GOT3 (cell line): ENCODE results near the gene BTN2A1.

Experiments
- DNase-seq: peaks from one replicate; lab custom pipeline; 2025; ENCODE audit warnings: mixed read lengths; lab: John Stamatoyannopoulos, UW

The BTN2A1 gene

DNA sequence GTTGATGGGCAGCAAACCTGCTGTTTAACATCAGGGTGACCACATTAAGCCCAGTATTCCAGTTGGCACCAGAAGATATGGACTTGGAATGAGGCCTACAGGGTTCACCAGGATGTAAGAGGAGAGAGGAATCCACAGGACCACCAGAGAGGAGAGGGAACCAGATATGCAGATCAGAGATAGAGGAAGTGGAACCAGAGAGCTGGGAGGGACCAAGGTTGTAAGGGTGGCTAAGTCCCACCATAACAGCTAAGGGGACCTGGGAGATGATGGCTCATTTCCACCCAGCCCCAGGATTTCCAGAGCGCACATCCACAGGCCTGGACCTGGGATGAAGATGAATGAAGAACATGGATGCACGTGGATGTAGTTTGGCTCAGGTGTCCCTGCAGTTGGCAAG is 11.1 kb downstream of the BTN2A1 start:
- no peak for DNase-seq

GRCh38 chr6:26470643-26471042 is 12.9 kb downstream of the BTN2A1 start:
- DNase-seq, result no peak

DNA sequence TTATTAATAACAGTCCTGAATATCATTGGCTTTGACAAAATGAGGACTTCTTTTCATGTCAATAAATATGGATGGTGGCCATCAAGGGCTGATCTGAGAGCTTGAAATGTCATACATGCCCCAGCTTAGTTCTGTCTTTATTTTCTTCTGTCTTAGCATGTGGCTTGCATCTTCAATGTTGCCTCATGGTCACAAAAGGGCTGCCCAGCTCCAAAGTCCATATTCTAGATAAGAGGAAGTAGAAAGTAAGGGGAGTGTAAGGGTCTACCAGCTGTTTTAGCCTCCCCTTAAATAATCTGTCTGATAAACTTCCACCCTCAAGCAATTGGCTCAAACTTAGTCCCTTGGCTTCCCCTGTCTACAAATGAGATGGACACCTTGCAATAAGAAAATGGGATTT is 14.2 kb downstream of the BTN2A1 start:
- DNase-seq, result no peak

GRCh38 chr6:26472549-26473290 is 15.0 kb downstream of the BTN2A1 start:
- no peak for DNase-seq

- no peak for DNase-seq
Observed at GRCh38 chr6:26473429-26473757, 15.6 kb downstream of the BTN2A1 start.

DNA sequence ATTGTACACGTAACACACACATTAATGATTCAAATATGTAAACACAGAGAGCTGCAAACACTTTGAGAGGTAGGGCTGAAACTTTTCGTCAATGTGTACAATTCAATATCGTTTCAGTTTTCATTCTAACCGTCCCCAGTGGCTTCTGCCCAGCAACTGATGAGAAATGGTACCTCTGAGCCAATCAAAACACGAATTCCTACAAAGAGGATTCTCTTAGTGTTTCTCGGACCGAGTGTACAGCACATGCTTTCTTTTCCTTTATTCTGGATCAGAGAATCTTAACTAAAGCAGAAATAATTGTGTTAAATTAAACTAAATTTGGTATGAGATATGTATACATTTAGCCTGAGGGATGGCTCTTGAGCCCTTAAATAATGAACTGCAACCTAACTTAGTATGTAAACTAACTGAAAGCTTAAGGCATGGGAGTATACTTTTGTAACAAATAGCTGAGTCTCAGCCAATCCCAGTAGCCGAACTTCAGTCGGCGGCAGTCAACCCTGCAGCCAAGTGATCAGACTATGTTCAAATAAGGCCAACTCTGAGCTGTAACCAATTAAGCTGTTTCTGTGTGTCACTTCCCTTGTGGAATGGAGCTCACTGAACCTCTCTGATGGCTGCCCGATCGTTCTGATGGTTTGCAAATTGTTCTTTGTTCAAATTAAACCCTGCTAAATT is 16.1 kb downstream of the BTN2A1 start:
- DNase-seq, result peak; percentile 30

- no peak for DNase-seq
Observed at GRCh38 chr6:26474439-26474881, 16.7 kb downstream of the BTN2A1 start.

DNA sequence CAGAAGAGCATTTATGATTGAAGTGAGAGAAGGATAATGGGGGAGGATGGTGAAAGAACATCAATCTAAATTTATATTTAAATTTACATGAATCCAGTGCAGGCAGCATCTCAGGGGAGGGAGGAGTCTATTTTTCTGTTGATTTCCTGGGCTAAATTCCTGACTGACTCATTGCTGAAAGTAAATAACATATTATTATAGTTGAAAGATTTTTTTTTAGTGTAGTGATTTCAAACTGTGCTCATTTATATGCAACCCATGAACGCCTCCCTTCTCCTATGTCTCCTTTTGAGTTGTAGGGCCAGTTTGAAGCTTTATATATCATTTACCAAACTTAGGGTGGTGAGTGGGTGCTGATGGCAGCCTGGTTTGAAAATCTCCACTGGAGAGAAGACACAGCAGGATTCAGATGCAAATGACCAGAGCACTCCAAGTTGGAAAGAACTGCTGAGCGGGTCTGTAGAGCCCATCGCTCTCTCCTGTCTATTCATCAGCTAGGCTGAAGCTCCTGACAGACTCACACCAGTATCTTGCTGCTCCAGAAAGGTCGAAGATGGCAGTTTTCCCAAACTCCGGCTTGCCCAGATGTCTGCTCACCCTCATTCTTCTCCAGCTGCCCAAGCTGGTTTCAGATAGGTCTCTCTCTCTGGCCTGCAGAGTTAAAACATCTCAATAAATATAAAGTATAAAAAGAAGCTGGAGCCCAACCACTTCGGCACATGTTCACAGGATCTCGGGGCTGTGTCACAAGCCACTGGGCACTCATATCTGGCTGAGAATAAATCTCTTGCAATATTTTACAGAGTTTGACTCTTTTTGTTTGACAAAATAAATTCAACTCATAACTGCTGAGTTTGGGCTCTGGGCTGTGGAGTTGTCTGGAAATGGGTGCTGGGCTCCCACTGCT is 18.3 kb downstream of the BTN2A1 start:
- DNase-seq, result no peak

GRCh38 chr6:26476896-26477295 is 19.1 kb downstream of the BTN2A1 start:
- no peak for DNase-seq

- DNase-seq, result no peak
Observed at GRCh38 chr6:26477426-26477825, 19.7 kb downstream of the BTN2A1 start.

GRCh38 chr6:26478100-26478984 is 20.6 kb downstream of the BTN2A1 start:
- DNase-seq, result no peak

DNA sequence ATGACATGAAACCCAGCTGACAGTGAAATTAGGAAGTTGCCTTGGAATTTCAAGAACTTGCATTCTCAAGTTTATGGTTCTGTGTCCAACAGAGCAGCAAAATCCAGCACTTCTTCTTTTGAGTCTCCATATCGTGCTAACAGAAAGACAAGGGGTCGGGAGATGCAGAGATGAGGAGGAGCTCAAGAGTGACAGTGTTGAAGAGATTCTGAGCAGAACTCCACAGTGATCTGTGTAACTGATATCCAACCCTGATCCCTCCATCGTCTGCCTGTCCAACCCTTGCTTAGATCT is 21.2 kb downstream of the BTN2A1 start:
- no peak for DNase-seq

GRCh38 chr6:26482338-26482737 is 24.6 kb downstream of the BTN2A1 start:
- DNase-seq, result no peak

DNA sequence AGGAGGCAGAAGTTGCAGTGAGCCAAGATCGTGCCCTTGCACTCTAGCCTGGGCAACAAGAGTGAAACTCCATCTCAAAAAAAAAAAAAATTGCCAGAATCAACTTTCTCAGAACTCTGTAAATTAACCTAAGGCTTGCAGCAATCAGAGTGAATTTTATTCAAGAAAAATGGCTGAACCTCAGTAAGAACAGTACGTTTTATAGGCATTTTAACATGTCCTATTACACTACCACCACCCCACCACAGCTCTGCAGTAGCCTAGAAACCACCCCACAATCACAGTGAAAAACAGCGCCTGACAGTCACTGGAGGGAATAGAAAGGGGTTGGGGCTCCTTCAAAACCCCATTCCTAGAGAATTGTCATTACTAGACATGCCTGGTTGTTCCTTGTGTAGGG is 26.0 kb downstream of the BTN2A1 start:
- no peak for DNase-seq

GRCh38 chr6:26484161-26484560 is 26.4 kb downstream of the BTN2A1 start:
- DNase-seq, result no peak

GRCh38 chr6:26485112-26485780 is 27.5 kb downstream of the BTN2A1 start:
- DNase-seq, result no peak

GRCh38 chr6:26486358-26486757 is 28.6 kb downstream of the BTN2A1 start:
- DNase-seq, result no peak

- DNase-seq, result no peak
Observed at GRCh38 chr6:26487466-26487865, 29.7 kb downstream of the BTN2A1 start.

- DNase-seq, result no peak
Observed at GRCh38 chr6:26489996-26490964, 32.5 kb downstream of the BTN2A1 start.

DNA sequence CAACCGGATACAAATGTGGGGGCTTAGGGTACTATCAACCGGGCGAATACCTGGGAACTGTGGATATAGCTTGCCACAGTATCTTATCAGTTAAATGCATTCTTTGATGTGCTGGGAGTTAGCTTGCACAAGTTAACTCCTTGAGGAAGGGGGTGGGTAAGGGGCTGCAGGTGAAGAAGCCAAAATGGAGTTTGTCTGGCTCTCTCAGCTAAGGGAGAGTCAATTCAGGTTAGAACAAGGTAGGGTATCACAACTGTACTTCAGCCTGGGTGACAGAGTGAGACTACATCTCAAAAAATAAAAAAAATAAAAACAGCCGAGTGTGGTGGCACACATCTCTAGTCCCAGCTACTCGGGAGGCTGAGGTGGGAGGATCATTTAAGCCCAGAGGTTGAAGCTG is 33.8 kb downstream of the BTN2A1 start:
- DNase-seq, result no peak
